A549 (cell line): ENCODE results near the gene C20orf141. TPM values are rescaled to one million over a fixed set of nuclear protein-coding genes. Genes with fewer than 3 reads are reported as not detected.

ENCODE experiments used
- ATAC-seq, 2 experiments: fragments of 200-7000 bp in 1 of 2; fragments of >200 bp in 1 of 2; cut with Nextera tagmentation in 1 of 2; cut with Tn5 transposase in 1 of 2; 3 replicates each; pipeline versions ENCODE4 v1.8.0 to v1.9.1; 2018 to 2020; ENCODE audit warnings: mild to moderate bottlenecking in 1 of 2, moderate library complexity in 1 of 2
- CTCF ChIA-PET: fragments of 300-600 bp; sonication (Branson Sonifier 250); formaldehyde crosslinking; extraction: SDS; loops from one replicate; lab custom pipeline; 2021; ENCODE audit warnings: antibody characterized with exemption, inconsistent platforms; lab: Yijun Ruan, JAX
- POLR2A ChIA-PET: fragments of 350-600 bp; formaldehyde crosslinking; extraction: SDS; loops from one replicate; lab custom pipeline; 2021; ENCODE audit warnings: antibody characterized with exemption, inconsistent platforms; lab: Yijun Ruan, JAX
- DNase-seq, 2 experiments: peaks; one replicate each; pipeline versions ENCODE4 v3.0.0 to v3.0.0-alpha.2; 2011 to 2016; ENCODE audit warnings: low read depth in 1 of 2, low spot score in 1 of 2
- FAIRE-seq: peaks from 2 replicates; lab custom pipeline; 2011; peaks lifted over from hg19 to GRCh38; lab: Jason Lieb, UNC
- H3K27ac ChIP-seq, 2 experiments: fragments of >200 bp; sonication (Bioruptor Twin); formaldehyde crosslinking; 3 replicates each; pipeline ENCODE4 v1.5.1; 2016 to 2017
- H3K4me1 ChIP-seq: fragments of >200 bp; sonication (Bioruptor Twin); formaldehyde crosslinking; 3 replicates; pipeline ENCODE4 v1.6.1; 2016
- H3K4me2 ChIP-seq: fragments of >200 bp; sonication (Bioruptor Twin); formaldehyde crosslinking; 3 replicates; pipeline ENCODE4 v1.6.1; 2016
- H3K4me3 ChIP-seq: fragments of >200 bp; sonication (Bioruptor Twin); formaldehyde crosslinking; 3 replicates; pipeline ENCODE4 v1.5.1; 2016
- H3K9me3 ChIP-seq: fragments of >200 bp; sonication (Bioruptor Twin); formaldehyde crosslinking; 3 replicates; pipeline ENCODE4 v1.6.1; 2016
- CBX2 ChIP-seq: fragments of 200-600 bp; sonication (generic); IDR thresholded peaks from 2 replicates; pipeline ENCODE4 v1.6.1; 2016; ENCODE audit warnings: low read depth, mild to moderate bottlenecking, borderline replicate concordance
- CHD4 ChIP-seq: fragments of 200-600 bp; sonication (generic); IDR thresholded peaks from 2 replicates; pipeline ENCODE4 v1.6.1; 2016; ENCODE audit warnings: antibody characterized with exemption, mild to moderate bottlenecking, borderline replicate concordance
- EHF ChIP-seq: fragments of 250-450 bp; sonication (Bioruptor Pico); IDR thresholded peaks from 2 replicates; pipeline ENCODE4 v1.5.0; 2020; ENCODE audit warnings: mild to moderate bottlenecking
- EHMT2 ChIP-seq: fragments of 200-600 bp; sonication (generic); IDR thresholded peaks from 2 replicates; pipeline ENCODE4 v1.6.1; 2016; ENCODE audit warnings: antibody characterized with exemption, low read depth, mild to moderate bottlenecking, moderate library complexity
- FOSB ChIP-seq: fragments of 250-450 bp; sonication (Bioruptor Pico); IDR thresholded peaks from 2 replicates; pipeline ENCODE4 v1.5.0; 2020; ENCODE audit warnings: mild to moderate bottlenecking, moderate library complexity
- FOXS1 ChIP-seq: fragments of 250-450 bp; sonication (Bioruptor Pico); IDR thresholded peaks from 2 replicates; pipeline ENCODE4 v1.5.0; 2020; ENCODE audit warnings: mild to moderate bottlenecking, moderate library complexity
- HOXA7 ChIP-seq: fragments of 250-450 bp; sonication (Bioruptor Pico); IDR thresholded peaks from 2 replicates; pipeline ENCODE4 v1.5.0; 2020; ENCODE audit warnings: mild to moderate bottlenecking, moderate library complexity
- JUN ChIP-seq, 2 experiments: fragments of >200 bp; sonication (Bioruptor Twin); formaldehyde crosslinking; IDR thresholded peaks; 2 replicates in 1 of 2; 3 replicates in 1 of 2; pipeline ENCODE4 v1.6.1; 2016 to 2017
- KDM5A ChIP-seq: fragments of 200-600 bp; sonication (generic); IDR thresholded peaks from 2 replicates; pipeline ENCODE4 v1.6.1; 2016; ENCODE audit warnings: antibody characterized with exemption, mild to moderate bottlenecking
- MAFK ChIP-seq: fragments of 450-650 bp; IDR thresholded peaks from 2 replicates; pipeline ENCODE4 v1.6.1; 2014; ENCODE audit not compliant: partially characterized antibody
- MYC ChIP-seq: IDR thresholded peaks from 2 replicates; pipeline ENCODE4 v1.6.1; 2012; ENCODE audit warnings: mild to moderate bottlenecking, inconsistent platforms, low read length, improper control_type of control experiment, borderline replicate concordance
- NR3C1 ChIP-seq: fragments of >200 bp; sonication (Bioruptor Twin); formaldehyde crosslinking; IDR thresholded peaks from 3 replicates; pipeline ENCODE4 v1.6.1; 2017
- PHF8 ChIP-seq: fragments of 200-600 bp; sonication (generic); IDR thresholded peaks from 2 replicates; pipeline ENCODE4 v1.6.1; 2016; ENCODE audit warnings: low read depth, mild to moderate bottlenecking, antibody characterized with exemption, moderate library complexity, borderline replicate concordance
- RNF2 ChIP-seq: fragments of 200-600 bp; sonication (generic); IDR thresholded peaks from 2 replicates; pipeline ENCODE4 v1.6.1; 2016; ENCODE audit warnings: low read depth, mild to moderate bottlenecking, antibody characterized with exemption, moderate library complexity, borderline replicate concordance
- SREBF2 ChIP-seq: fragments of 450-650 bp; IDR thresholded peaks from 2 replicates; pipeline ENCODE4 v1.6.1; 2014; ENCODE audit warnings: mild to moderate bottlenecking, moderate library complexity
- TP53 ChIP-seq: fragments of 250-450 bp; sonication (Bioruptor Pico); IDR thresholded peaks from 2 replicates; pipeline ENCODE4 v1.5.0; 2021; ENCODE audit warnings: mild to moderate bottlenecking, moderate library complexity
- ZNF302 ChIP-seq: fragments of 250-450 bp; sonication (Bioruptor Pico); IDR thresholded peaks from 2 replicates; pipeline ENCODE4 v1.9.0; 2021; ENCODE audit warnings: inconsistent platforms, mild to moderate bottlenecking, moderate library complexity
- WGBS: methylation state at CpG from one replicate; pipeline ENCODE4 v1.1.6; 2017; ENCODE audit errors: missing lambda C conversion rate; 5-methylcytosine and 5-hydroxymethylcytosine counted together
- polyA plus RNA-seq, 4 experiments: library from polyadenylated mRNA; depleted of rRNA in 3 of 4; stranded (reverse); fragments of >200 nt; fragmentation: RNase III in 1 of 4; extraction: RNeasy Plus Mini Kit Qiagen cat#74134 plus additional on column Dnase treatment in 1 of 4; gene quantifications; 2 replicates in 3 of 4; 3 replicates in 1 of 4; pipeline ENCODE4 v1.2.3, GENCODE V29; 2011 to 2017
- TF ChIP-seq, protein P1 (sequence below): fragments of >200 bp; sonication (Bioruptor Twin); formaldehyde crosslinking; IDR thresholded peaks from 2 replicates; pipeline ENCODE4 v1.6.1; 2016
- TF ChIP-seq, protein P2 (sequence below): IDR thresholded peaks from 2 replicates; pipeline ENCODE4 v1.6.1; 2012
- TF ChIP-seq, protein P3 (sequence below): fragments of 250-450 bp; sonication (Bioruptor Pico); IDR thresholded peaks from 2 replicates; pipeline ENCODE4 v1.5.0; 2020; ENCODE audit warnings: low read depth, mild to moderate bottlenecking, moderate library complexity
- TF ChIP-seq, protein P4 (sequence below): IDR thresholded peaks from 2 replicates; pipeline ENCODE4 v1.6.1; 2012; ENCODE audit warnings: low read depth, borderline replicate concordance
- TF ChIP-seq, protein P5 (sequence below): fragments of >200 bp; sonication (Bioruptor Twin); formaldehyde crosslinking; IDR thresholded peaks from 3 replicates; pipeline ENCODE4 v1.6.1; 2016
- TF ChIP-seq, protein P6 (sequence below): fragments of 250-450 bp; sonication (Bioruptor Pico); IDR thresholded peaks from 2 replicates; pipeline ENCODE4 v1.5.0; 2021; ENCODE audit warnings: mild to moderate bottlenecking, moderate library complexity, borderline replicate concordance

C20orf141 gene
- polyA plus RNA-seq, 2 of the 4 experiments (the other 2 are of a cell fraction): 0.16 to 0.56 TPM

DNA sequence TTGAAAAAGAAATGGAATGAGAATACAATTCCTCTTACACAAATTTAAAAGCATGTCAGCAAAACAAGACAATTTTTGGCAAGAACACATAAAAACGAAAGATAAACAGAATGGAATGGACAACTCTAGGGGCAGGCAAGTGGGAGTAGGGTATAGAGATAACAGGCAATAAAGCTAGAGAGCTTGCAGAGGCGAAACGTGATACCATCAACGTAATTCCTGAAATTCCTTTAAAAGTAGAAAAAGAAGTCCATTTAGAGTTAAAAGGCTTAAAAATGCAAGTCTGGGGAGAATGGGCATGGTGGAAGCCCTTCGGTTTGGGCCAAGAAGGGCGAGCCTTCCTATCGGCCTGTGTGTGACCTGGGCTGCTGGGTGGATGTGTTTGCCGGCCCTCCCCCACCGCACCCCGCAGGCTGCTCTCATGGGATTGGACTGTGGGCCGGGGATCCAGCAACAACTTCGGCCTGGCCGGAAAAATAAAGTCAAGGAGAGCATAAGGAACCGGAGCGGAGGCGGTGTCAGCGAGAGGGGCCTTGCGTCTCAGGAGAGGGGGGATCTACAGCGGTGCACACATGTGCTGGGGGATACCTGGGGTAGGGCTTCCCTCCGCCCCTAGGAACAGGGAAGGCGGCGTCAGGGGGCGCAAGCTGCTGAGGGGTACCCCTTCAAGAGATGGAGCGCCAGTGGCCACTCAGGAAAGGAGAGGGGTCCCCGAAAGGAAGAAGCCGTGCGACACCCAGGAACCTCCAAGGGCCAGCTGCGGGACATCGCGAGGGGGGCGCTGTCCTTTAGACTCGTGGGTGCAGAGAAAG is 5.5 kb downstream of the C20orf141 start:
- Histone ChIP-seq H3K9me3 (no peaks in the 10 kb centered on the region), H3K4me3 (no peak overlapping the region)
- CTCF ChIA-PET: interaction anchor here (1.1 to 1.3 kb wide), 2 partner anchors 13 to 25 kb away, joined by 3 read pairs; no protein-coding TSS in a partner anchor
- POLR2A ChIA-PET: no interaction called here
- DNase-seq: no peak
- WGBS: 86% methylated on average over 30 of the region's 32 CpGs
- TF ChIP-seq MYC (no peak), TP53 (no peak), RNF2 (no peak), MAFK (peak; percentile 51)
- TF ChIP-seq, all 56 proteins: peak for 1
- no peak overlapping the region for H3K27ac ChIP-seq
- H3K4me2 ChIP-seq: no peak overlapping the region
- ATAC-seq (no peak), FAIRE-seq (no peak)
- peaks cover 11% of the 10 kb centered on the region for H3K4me1 ChIP-seq

DNA sequence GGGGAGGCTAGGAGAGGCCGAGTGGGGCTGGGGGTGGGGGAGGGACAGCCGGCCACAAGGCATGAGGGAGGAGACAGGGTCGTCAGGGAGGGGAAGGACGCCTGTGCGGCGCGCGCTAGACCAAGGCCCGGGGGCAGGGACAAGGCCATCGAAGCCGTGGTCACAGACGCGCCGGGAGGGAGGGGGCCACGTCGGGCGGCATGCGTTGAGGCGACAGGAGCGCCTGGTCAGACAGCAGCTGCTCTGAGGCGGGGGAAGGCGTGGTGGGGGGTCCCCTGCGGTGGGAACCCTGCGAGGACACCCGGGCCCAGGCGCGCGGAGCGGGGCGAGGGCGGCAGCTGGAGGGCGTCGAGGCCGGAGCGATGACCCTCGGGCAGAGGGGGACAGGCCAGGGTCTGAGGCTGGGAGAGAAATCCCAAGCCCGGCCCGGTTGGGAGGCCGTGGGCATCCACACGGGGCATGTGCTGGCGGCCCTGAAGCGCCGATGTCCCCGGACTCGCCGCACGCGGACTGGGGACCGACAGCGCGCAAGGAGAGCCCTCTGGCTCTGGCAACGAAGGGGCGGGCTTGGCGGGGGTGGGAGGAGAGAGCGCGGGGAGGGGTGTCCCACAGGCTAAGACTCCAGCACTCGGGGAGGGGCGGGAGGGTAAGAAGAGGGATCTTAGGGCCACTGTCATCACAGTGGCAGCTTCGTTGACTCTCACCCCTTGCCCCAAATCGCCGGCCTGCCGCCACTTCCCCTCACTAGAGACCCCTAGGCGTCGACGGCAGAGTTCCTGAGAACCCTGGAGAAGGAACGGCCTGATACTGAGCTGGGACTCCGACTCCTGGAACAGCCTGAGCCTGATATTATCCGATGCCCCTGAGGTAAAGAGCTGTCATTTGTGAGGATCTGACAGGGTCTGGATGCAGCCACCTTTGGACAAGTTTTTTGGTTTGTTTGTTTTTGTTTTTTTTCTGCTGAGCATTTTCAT is 6.4 kb downstream of the C20orf141 start:
- FAIRE-seq (no peak), DNase-seq (no peak), ATAC-seq (peak; percentile 53 to 63; a peak in 4 of 6 replicates)
- Histone ChIP-seq H3K4me2 (no peak overlapping the region), H3K4me3 (no peak overlapping the region), H3K9me3 (no peaks in the 10 kb centered on the region), H3K27ac (no peak overlapping the region), H3K4me1 (peaks cover 6% of the 10 kb centered on the region)
- CTCF ChIA-PET: interaction anchor here (1.3 to 1.8 kb wide), 2 partner anchors 26 to 68 kb away, joined by 3 to 5 read pairs; no protein-coding TSS in a partner anchor
- TF ChIP-seq KDM5A: no peak
- no peak for TF ChIP-seq FOXS1
- TF ChIP-seq, protein P1, sequence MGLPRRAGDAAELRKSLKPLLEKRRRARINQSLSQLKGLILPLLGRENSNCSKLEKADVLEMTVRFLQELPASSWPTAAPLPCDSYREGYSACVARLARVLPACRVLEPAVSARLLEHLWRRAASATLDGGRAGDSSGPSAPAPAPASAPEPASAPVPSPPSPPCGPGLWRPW: no peak
- no peak for TF ChIP-seq CHD4
- TF ChIP-seq ZNF302 (CRISPR knock-in tag): no peak
- TF ChIP-seq, protein P2, sequence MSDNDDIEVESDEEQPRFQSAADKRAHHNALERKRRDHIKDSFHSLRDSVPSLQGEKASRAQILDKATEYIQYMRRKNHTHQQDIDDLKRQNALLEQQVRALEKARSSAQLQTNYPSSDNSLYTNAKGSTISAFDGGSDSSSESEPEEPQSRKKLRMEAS: no peak
- TF ChIP-seq HOXA7 (CRISPR knock-in tag): no peak
- TF ChIP-seq, protein P3, sequence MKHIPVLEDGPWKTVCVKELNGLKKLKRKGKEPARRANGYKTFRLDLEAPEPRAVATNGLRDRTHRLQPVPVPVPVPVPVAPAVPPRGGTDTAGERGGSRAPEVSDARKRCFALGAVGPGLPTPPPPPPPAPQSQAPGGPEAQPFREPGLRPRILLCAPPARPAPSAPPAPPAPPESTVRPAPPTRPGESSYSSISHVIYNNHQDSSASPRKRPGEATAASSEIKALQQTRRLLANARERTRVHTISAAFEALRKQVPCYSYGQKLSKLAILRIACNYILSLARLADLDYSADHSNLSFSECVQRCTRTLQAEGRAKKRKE (CRISPR knock-in tag): no peak
- TF ChIP-seq, protein P4, sequence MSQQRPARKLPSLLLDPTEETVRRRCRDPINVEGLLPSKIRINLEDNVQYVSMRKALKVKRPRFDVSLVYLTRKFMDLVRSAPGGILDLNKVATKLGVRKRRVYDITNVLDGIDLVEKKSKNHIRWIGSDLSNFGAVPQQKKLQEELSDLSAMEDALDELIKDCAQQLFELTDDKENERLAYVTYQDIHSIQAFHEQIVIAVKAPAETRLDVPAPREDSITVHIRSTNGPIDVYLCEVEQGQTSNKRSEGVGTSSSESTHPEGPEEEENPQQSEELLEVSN: no peak
- no peak for TF ChIP-seq EHF (CRISPR knock-in tag)
- no peak for TF ChIP-seq EHMT2
- TF ChIP-seq SREBF2: no peak
- no peak for TF ChIP-seq JUN (IDR thresholded peaks at IDR 0.05)
- TF ChIP-seq PHF8: no peak
- no peak for TF ChIP-seq NR3C1
- TF ChIP-seq, protein P5, sequence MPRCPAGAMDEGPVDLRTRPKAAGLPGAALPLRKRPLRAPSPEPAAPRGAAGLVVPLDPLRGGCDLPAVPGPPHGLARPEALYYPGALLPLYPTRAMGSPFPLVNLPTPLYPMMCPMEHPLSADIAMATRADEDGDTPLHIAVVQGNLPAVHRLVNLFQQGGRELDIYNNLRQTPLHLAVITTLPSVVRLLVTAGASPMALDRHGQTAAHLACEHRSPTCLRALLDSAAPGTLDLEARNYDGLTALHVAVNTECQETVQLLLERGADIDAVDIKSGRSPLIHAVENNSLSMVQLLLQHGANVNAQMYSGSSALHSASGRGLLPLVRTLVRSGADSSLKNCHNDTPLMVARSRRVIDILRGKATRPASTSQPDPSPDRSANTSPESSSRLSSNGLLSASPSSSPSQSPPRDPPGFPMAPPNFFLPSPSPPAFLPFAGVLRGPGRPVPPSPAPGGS: no peak
- no peak for TF ChIP-seq CBX2
- TF ChIP-seq, protein P6, sequence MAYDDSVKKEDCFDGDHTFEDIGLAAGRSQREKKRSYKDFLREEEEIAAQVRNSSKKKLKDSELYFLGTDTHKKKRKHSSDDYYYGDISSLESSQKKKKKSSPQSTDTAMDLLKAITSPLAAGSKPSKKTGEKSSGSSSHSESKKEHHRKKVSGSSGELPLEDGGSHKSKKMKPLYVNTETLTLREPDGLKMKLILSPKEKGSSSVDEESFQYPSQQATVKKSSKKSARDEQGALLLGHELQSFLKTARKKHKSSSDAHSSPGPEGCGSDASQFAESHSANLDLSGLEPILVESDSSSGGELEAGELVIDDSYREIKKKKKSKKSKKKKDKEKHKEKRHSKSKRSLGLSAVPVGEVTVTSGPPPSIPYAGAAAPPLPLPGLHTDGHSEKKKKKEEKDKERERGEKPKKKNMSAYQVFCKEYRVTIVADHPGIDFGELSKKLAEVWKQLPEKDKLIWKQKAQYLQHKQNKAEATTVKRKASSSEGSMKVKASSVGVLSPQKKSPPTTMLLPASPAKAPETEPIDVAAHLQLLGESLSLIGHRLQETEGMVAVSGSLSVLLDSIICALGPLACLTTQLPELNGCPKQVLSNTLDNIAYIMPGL: no peak
- TF ChIP-seq FOSB (CRISPR knock-in tag): no peak
- POLR2A ChIA-PET: interaction anchor here (1.5 kb wide), 1 partner anchor 13 kb away, joined by 7 read pairs; no protein-coding TSS in a partner anchor
- WGBS: 81% methylated on average over 46 of the region's 68 CpGs
